Measurements from ENCODE around the gene DBET. TPM values are rescaled to one million over a fixed set of nuclear protein-coding genes. Genes with fewer than 3 reads are reported as not detected.
"Not testable (repeated sequence)": the region's sequence is repeated elsewhere in the genome, so short reads cannot be mapped to it uniquely, and the experiment has no call there.

DBET gene
- total RNA-seq, 1 donor from 2014 or later, result not detected

GRCh38 chr4:190040873-190041272, 23.4 kb upstream of the DBET start:
- H3K4me3 Mint-ChIP-seq; H3K4me1 Mint-ChIP-seq; H3K27me3 Mint-ChIP-seq (ENCODE audit: low read depth); H3K9me3 Mint-ChIP-seq; DNase-seq (ENCODE audit: low spot score in 2 of 2, unreplicated experiment in 2 of 2); H3K27ac Mint-ChIP-seq; H3K36me3 Mint-ChIP-seq: not testable (repeated sequence)

DNA sequence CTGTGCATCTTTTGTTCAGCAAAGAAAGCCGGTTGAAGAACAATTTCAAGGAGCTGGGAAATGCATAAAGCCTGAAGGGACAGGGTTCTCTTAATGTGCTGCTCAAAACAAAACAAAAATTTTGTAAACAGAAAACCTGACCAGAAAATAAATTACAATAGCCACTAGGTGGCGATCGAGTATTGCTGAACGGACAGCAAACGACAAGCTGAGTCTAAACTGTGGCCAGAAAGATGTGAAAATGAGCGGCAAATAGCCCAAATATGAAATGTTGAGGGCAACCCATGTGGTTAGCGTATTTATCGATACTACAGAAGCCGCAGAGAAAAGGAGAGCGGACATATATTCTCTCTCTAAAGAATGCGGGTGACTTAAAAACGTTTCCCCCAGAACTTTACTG, 16.7 kb upstream of the DBET start:
- not testable (repeated sequence) for H3K4me3 Mint-ChIP-seq; H3K9me3 Mint-ChIP-seq; H3K4me1 Mint-ChIP-seq; H3K27me3 Mint-ChIP-seq (ENCODE audit: low read depth); H3K36me3 Mint-ChIP-seq; DNase-seq (ENCODE audit: low spot score in 2 of 2, unreplicated experiment in 2 of 2); H3K27ac Mint-ChIP-seq

DNA sequence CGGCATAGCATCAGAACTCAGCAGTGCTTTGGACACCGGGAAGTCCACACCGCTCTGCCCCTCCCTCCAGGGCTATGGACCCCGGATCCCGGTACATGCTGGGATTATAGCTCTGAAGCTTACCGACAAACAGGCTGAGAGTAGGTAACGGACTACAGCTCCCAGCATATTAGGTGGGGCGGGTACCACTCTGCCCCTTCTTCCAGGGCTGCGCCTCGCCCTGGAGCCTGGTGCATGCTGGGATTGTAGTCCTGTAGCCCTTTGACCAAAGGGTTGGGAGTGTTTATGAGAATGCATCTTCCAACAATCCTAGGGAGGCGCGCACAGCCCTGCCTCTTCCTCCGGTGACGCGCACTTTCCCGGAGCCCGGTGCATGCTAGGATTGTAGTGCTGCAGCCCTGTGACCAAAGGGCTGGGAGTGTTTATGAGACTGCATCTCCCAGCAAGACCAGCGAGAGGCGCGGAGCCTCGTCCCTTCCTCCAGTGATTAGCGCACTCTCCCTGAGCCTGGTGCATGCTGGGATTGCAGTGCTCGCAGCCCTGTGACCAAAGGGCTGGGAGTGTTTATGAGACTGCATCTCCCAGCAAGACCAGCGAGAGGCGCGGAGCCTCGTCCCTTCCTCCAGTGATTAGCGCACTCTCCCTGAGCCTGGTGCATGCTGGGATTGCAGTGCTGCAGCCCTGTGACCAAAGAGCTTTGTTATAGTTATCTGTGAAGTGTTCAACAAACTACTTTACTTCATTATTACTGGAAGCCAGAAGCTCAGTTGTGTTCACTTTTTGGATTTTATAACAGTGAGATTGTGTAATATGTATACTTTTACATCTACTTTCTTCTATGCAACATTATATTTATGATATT, 14.7 kb upstream of the DBET start:
- H3K4me1 Mint-ChIP-seq; H3K4me3 Mint-ChIP-seq; H3K27ac Mint-ChIP-seq; H3K36me3 Mint-ChIP-seq; DNase-seq (ENCODE audit: low spot score in 2 of 2, unreplicated experiment in 2 of 2); H3K9me3 Mint-ChIP-seq; H3K27me3 Mint-ChIP-seq (ENCODE audit: low read depth): not testable (repeated sequence)

DNA sequence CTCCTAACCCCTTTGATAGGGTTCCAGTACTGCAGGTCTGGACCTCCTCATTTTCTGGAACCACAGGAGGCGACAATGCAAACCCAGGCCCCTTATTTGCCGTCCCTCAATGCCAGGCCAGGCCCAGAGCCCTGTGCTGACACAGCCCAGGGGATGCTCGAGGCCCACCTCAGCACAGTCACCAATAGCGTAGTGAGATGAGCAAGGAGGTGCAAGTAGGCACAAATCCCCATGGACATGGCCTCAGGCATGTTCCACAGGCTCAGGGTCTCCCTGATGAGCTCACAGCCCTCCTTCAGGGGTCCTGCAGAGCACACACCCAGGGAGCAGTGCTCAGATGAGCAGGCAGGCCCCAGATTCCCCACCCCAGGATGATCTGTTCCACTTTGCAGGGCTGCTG, 5.3 kb upstream of the DBET start:
- not testable (repeated sequence) for DNase-seq (ENCODE audit: low spot score in 2 of 2, unreplicated experiment in 2 of 2); H3K27me3 Mint-ChIP-seq (ENCODE audit: low read depth); H3K36me3 Mint-ChIP-seq; H3K27ac Mint-ChIP-seq; H3K4me1 Mint-ChIP-seq; H3K4me3 Mint-ChIP-seq; H3K9me3 Mint-ChIP-seq

- not testable (repeated sequence) for H3K4me1 Mint-ChIP-seq; H3K27me3 Mint-ChIP-seq (ENCODE audit: low read depth); H3K4me3 Mint-ChIP-seq; DNase-seq (ENCODE audit: low spot score in 2 of 2, unreplicated experiment in 2 of 2); H3K36me3 Mint-ChIP-seq; H3K27ac Mint-ChIP-seq
- H3K9me3 Mint-ChIP-seq, result peaks cover 13% of the 10 kb centered on the region
Measured at GRCh38 chr4:190064805-190065204, 503 bp downstream of the DBET start.

DNA sequence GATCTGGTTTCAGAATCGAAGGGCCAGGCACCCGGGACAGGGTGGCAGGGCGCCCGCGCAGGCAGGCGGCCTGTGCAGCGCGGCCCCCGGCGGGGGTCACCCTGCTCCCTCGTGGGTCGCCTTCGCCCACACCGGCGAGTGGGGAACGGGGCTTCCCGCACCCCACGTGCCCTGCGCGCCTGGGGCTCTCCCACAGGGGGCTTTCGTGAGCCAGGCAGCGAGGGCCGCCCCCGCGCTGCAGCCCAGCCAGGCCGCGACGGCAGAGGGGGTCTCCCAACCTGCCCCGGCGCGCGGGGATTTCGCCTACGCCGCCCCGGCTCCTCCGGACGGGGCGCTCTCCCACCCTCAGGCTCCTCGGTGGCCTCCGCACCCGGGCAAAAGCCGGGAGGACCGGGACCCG, 4.0 kb downstream of the DBET start:
- H3K27me3 Mint-ChIP-seq (ENCODE audit: low read depth); DNase-seq (ENCODE audit: low spot score in 2 of 2, unreplicated experiment in 2 of 2); H3K36me3 Mint-ChIP-seq; H3K4me1 Mint-ChIP-seq; H3K4me3 Mint-ChIP-seq; H3K27ac Mint-ChIP-seq; H3K9me3 Mint-ChIP-seq: not testable (repeated sequence)

- H3K9me3 Mint-ChIP-seq, result not testable (repeated sequence)
Measured at GRCh38 chr4:190093052-190093451, 28.8 kb downstream of the DBET start.

GRCh38 chr4:190094031-190094430, 29.7 kb downstream of the DBET start:
- H3K4me1 Mint-ChIP-seq; H3K36me3 Mint-ChIP-seq; H3K9me3 Mint-ChIP-seq; H3K4me3 Mint-ChIP-seq; H3K27ac Mint-ChIP-seq; DNase-seq (ENCODE audit: low spot score in 2 of 2, unreplicated experiment in 2 of 2); H3K27me3 Mint-ChIP-seq (ENCODE audit: low read depth): not testable (repeated sequence)

More at GRCh38 chr4:190093052-190093451, 28.8 kb downstream of the DBET start:
- H3K4me1 Mint-ChIP-seq; H3K36me3 Mint-ChIP-seq; H3K27me3 Mint-ChIP-seq (ENCODE audit: low read depth); H3K4me3 Mint-ChIP-seq; H3K27ac Mint-ChIP-seq; DNase-seq (ENCODE audit: low spot score in 2 of 2, unreplicated experiment in 2 of 2): not testable (repeated sequence)

GRCh38 chr4:190095335-190095734, 31.0 kb downstream of the DBET start:
- DNase-seq (ENCODE audit: low spot score in 2 of 2, unreplicated experiment in 2 of 2); H3K27ac Mint-ChIP-seq; H3K9me3 Mint-ChIP-seq; H3K4me1 Mint-ChIP-seq; H3K27me3 Mint-ChIP-seq (ENCODE audit: low read depth); H3K4me3 Mint-ChIP-seq; H3K36me3 Mint-ChIP-seq: not testable (repeated sequence)

- H3K27ac Mint-ChIP-seq; H3K9me3 Mint-ChIP-seq; DNase-seq (ENCODE audit: low spot score in 2 of 2, unreplicated experiment in 2 of 2): not testable (repeated sequence)
Measured at GRCh38 chr4:190099605-190100004, 35.3 kb downstream of the DBET start.

DNA sequence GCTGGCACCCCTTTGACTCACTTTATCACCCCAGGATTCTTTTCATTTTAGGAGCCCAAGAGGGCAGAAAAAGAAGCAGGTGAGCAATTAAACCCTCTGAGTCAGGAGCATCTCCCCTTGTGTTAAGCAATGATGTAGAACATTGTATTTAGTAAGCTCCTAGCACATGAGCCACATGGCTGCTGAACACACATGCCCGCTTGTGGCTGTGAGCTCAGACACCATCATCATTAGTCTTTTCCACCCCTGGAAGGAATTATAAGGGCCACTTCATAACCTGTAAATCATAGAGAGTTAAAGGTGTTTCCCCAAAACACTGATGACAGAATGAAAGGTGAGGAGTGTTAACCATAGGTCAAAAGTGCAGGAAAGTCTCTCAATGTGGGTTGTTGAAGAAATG, 37.2 kb downstream of the DBET start:
- H3K27ac Mint-ChIP-seq; H3K36me3 Mint-ChIP-seq; H3K9me3 Mint-ChIP-seq; DNase-seq (ENCODE audit: low spot score in 2 of 2, unreplicated experiment in 2 of 2); H3K27me3 Mint-ChIP-seq (ENCODE audit: low read depth); H3K4me3 Mint-ChIP-seq; H3K4me1 Mint-ChIP-seq: not testable (repeated sequence)

More at GRCh38 chr4:190099605-190100004, 35.3 kb downstream of the DBET start:
- H3K4me3 Mint-ChIP-seq; H3K4me1 Mint-ChIP-seq; H3K27me3 Mint-ChIP-seq (ENCODE audit: low read depth); H3K36me3 Mint-ChIP-seq: not testable (repeated sequence)

DNA sequence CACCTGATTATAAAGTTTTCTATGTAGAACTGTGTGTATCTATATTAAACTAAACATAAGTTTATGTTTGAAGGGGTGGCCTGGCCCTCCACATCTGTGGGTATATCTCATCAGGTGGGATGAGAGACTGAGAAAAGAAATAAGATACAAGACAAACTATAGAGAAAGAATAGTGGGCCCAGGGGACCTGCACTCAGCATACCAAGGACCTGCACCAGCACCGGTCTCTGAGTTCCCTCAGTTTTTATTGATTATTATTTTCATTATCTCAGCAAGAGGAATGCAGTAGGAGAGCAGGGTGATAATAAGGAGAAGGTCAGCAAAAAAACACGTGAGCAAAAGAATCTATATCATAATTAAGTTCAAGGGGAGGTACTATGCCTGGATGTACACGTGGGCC, 41.9 kb downstream of the DBET start:
- H3K9me3 Mint-ChIP-seq; H3K27me3 Mint-ChIP-seq (ENCODE audit: low read depth); DNase-seq (ENCODE audit: low spot score in 2 of 2, unreplicated experiment in 2 of 2); H3K36me3 Mint-ChIP-seq; H3K4me1 Mint-ChIP-seq; H3K27ac Mint-ChIP-seq; H3K4me3 Mint-ChIP-seq: not testable (repeated sequence)

- H3K4me3 Mint-ChIP-seq; H3K9me3 Mint-ChIP-seq; H3K27me3 Mint-ChIP-seq (ENCODE audit: low read depth); DNase-seq (ENCODE audit: low spot score in 2 of 2, unreplicated experiment in 2 of 2); H3K27ac Mint-ChIP-seq; H3K36me3 Mint-ChIP-seq; H3K4me1 Mint-ChIP-seq: not testable (repeated sequence)
Measured at GRCh38 chr4:190106611-190107480, 42.5 kb downstream of the DBET start.

GRCh38 chr4:190107766-190108485, 43.6 kb downstream of the DBET start:
- DNase-seq (ENCODE audit: low spot score in 2 of 2, unreplicated experiment in 2 of 2); H3K36me3 Mint-ChIP-seq; H3K4me3 Mint-ChIP-seq; H3K27me3 Mint-ChIP-seq (ENCODE audit: low read depth); H3K27ac Mint-ChIP-seq; H3K9me3 Mint-ChIP-seq; H3K4me1 Mint-ChIP-seq: not testable (repeated sequence)
